ENCODE measurements around the gene ZNF280D.

- TF ChIP-seq POLR2A (IDR thresholded peaks at IDR 0.05) (no peak), CTCF (IDR thresholded peaks at IDR 0.05) (no peak)
These were observed 72.4 kb downstream of the ZNF280D start for GRCh38 chr15:56660943-56661342.
